ENCODE results near the gene PPP1R14C. TPM values are rescaled to one million over a fixed set of nuclear protein-coding genes. Genes with fewer than 3 reads are reported as not detected.

The PPP1R14C gene
- total and polyA plus RNA-seq, 8 donors = 0.09 to 7.3 (median 0.74) TPM

DNA sequence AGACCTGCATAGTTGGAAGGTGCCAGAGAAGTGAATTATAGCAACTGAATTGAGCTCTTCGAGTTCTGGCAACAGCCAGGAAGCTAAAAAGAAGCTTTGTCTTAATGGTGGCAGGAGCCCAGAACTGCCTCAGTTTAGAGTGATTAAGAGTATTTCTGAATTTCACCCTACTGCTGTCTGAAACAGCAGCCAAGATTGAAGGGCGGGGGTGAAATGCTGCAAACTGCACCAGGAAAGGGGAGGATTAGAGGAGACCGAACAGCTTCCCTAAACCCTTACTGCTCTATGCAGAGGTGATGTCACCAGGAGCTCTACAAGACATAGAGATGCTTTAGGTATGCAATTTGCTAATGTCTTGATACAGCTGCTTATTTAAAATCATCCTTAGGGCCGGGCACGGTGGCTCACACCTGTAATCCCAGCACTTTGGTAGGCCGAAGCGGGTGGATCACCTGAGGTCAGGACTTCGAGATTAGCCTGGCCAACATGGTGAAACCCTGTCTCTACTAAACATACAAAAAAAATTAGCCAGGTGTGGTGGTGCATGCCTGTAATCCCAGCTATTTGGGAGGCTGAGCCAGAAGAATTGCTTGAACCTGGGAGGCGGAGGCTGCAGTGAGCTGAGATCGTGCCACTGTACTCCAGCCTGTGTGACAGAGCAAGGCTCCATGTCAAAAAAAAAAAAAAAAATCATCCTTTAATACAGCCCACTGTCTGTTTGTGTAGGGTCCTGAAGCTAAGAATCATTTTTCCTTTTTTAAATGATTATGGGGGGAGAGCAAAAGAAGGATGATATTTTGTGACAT is 134.3 kb downstream of the PPP1R14C start:
- ATAC-seq (peak; percentile 30 to 90 (median 70)), DNase-seq (peak in 2 of 6 donors; percentile 27 to 39), FAIRE-seq (no peak)
- no peaks in the 10 kb centered on the region for H3K4me1 ChIP-seq
- WGBS, 2 donors = 74 to 75% methylated on average over 10 of the region's 10 CpGs
- H3K27me3 ChIP-seq = no peaks in the 10 kb centered on the region
- H3K36me3 ChIP-seq = no peaks in the 10 kb centered on the region
- intact Hi-C loops (cut with DNase I) = no loop called here
- no peaks in the 10 kb centered on the region for H3K9me3 ChIP-seq
- H3K4me3 ChIP-seq = no peak overlapping the region
- TF ChIP-seq, protein P1, sequence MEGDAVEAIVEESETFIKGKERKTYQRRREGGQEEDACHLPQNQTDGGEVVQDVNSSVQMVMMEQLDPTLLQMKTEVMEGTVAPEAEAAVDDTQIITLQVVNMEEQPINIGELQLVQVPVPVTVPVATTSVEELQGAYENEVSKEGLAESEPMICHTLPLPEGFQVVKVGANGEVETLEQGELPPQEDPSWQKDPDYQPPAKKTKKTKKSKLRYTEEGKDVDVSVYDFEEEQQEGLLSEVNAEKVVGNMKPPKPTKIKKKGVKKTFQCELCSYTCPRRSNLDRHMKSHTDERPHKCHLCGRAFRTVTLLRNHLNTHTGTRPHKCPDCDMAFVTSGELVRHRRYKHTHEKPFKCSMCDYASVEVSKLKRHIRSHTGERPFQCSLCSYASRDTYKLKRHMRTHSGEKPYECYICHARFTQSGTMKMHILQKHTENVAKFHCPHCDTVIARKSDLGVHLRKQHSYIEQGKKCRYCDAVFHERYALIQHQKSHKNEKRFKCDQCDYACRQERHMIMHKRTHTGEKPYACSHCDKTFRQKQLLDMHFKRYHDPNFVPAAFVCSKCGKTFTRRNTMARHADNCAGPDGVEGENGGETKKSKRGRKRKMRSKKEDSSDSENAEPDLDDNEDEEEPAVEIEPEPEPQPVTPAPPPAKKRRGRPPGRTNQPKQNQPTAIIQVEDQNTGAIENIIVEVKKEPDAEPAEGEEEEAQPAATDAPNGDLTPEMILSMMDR (IDR thresholded peaks at IDR 0.05) = no peak
- no peak overlapping the region for H3K27ac ChIP-seq

DNA sequence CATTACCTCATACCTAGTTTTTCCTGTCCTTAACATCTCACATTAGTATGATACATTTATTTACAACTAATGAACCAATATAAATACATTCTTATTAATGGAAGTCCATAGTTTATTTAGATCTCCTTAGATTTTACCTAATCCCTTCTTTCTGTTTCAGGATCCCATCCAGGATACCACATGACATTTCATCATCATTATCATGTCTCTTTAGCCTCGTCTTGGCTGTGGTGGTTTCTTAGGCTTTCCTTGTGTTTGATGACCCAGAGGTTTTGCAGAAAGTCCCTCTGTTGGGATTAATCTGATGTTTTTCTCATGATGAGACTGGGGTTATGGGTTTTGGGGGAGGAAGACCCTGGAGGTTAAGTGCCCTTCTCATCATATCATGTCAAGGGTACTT is 136.7 kb downstream of the PPP1R14C start:
- no peak for DNase-seq
- H3K4me3 ChIP-seq = no peak overlapping the region
- 77 to 93% methylated on average over 1 of the region's 1 CpG for WGBS, 2 donors
- H3K9me3 ChIP-seq = no peaks in the 10 kb centered on the region
- no peak overlapping the region for H3K27ac ChIP-seq
- no peak for ATAC-seq
- intact Hi-C loops (cut with DNase I) = no loop called here
- H3K4me1 ChIP-seq = no peaks in the 10 kb centered on the region
- TF ChIP-seq, protein P1 (IDR thresholded peaks at IDR 0.05) = no peak
- no peaks in the 10 kb centered on the region for H3K27me3 ChIP-seq
- FAIRE-seq = no peak
- H3K36me3 ChIP-seq = no peaks in the 10 kb centered on the region

DNA sequence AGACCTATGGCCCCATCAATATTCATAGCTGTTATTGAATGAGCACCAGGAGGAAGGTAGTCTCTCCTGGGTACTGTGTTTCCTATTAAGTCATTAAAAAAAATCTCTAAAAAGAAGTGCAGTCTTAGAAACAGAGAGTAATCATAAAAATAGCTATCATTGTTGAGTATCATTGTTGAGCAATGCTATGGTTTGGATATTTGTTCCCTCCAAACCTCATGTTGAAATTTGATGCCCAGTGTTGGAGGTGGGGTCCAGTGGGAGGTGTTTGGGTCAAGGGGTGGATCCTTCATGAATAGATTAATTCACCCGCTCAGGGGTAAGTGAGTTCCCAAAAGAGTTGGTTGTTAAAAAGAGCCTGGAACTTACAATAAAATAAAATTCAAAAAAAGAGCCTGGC is 137.9 kb downstream of the PPP1R14C start:
- Histone ChIP-seq H3K27ac (no peak overlapping the region), H3K4me3 (no peak overlapping the region), H3K9me3 (no peaks in the 10 kb centered on the region), H3K36me3 (no peaks in the 10 kb centered on the region), H3K4me1 (no peaks in the 10 kb centered on the region), H3K27me3 (no peaks in the 10 kb centered on the region)
- ATAC-seq (no peak), FAIRE-seq (no peak), DNase-seq (no peak)
- 95 to 100% methylated on average over 1 of the region's 1 CpG for WGBS, 2 donors
- intact Hi-C loops (cut with DNase I) = no loop called here
- TF ChIP-seq, protein P1 (IDR thresholded peaks at IDR 0.05) = no peak

DNA sequence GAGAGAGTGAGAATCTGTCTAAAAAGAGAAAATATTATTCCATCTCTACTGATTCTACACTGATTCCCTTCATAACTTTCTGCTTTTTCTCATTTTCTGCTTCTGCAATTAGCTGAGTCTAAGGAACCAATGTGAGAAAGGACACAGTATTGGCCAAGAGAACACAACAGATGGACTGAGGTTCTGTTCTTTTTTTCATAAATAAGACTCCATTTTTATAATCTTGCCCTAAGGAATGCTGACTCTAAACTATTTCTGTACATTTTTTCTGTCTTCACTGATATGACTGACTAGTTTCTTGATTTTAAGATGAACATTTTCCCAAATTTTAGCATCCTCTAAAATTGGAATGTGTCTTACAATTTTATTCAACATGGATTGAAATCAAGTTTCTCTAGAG is 138.9 kb downstream of the PPP1R14C start:
- no peak for FAIRE-seq
- intact Hi-C loops (cut with DNase I) = no loop called here
- no peaks in the 10 kb centered on the region for H3K36me3 ChIP-seq
- H3K27ac ChIP-seq = no peak overlapping the region
- no peaks in the 10 kb centered on the region for H3K27me3 ChIP-seq
- no peak for DNase-seq
- no peak overlapping the region for H3K4me3 ChIP-seq
- H3K4me1 ChIP-seq = no peaks in the 10 kb centered on the region
- no peak for ATAC-seq
- TF ChIP-seq, protein P1 (IDR thresholded peaks at IDR 0.05) = no peak
- no peaks in the 10 kb centered on the region for H3K9me3 ChIP-seq

DNA sequence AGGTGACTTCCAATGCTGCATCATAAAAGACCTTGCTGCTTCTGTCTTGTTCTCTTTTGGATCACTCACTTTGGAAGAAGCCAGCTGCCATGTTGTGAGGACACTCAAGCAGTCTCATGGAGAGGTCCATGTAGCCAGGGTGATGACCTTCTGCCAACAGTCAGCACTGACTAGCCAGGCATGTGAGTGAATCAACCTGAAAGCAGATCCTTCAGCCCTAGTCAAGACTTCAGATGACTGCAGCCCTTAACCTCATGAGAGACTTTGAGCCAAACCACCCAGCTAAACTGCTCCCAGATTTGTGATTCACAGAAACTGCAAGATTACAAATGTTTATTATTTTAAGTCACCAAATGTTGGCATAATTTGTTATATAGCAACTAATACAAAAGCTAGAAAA is 140.0 kb downstream of the PPP1R14C start:
- Histone ChIP-seq H3K4me1 (no peaks in the 10 kb centered on the region), H3K27ac (no peak overlapping the region), H3K36me3 (no peaks in the 10 kb centered on the region), H3K4me3 (no peak overlapping the region), H3K27me3 (no peaks in the 10 kb centered on the region), H3K9me3 (no peaks in the 10 kb centered on the region)
- ATAC-seq (no peak), DNase-seq (no peak), FAIRE-seq (no peak)
- TF ChIP-seq, protein P1 (IDR thresholded peaks at IDR 0.05) = no peak
- intact Hi-C loops (cut with DNase I) = no loop called here
